Psoas muscle (tissue), 8 donors: ENCODE measurements around the gene GJC2. TPM values are rescaled to one million over a fixed set of nuclear protein-coding genes. Genes with fewer than 3 reads are reported as not detected.
"Not testable (repeated sequence)": the region's sequence is repeated elsewhere in the genome, so short reads cannot be mapped to it uniquely, and the experiment has no call there.

Experiments
- ATAC-seq, 4 donors: fragments of 200-7000 bp; cut with Tn5 transposase; one replicate each; pipeline ENCODE4 v1.9.1; 2020; ENCODE audit warnings: moderate library complexity in 3 of 4, mild to moderate bottlenecking in 2 of 4
- DNase-seq, 2 donors: peaks; one replicate each; pipeline ENCODE4 v3.0.0-alpha.2; 2020
- H3K27ac ChIP-seq: fragments of 200-600 bp; one replicate; pipeline ENCODE4 v1.8.0; 2022
- H3K27me3 ChIP-seq, 3 donors: fragments of 200-600 bp in 1 of 3; one replicate each; pipeline versions ENCODE4 v1.6.1 to v1.8.0; 2013 to 2022; ENCODE audit warnings: low read length in 2 of 3, mild to moderate bottlenecking in 2 of 3, moderate library complexity in 1 of 3; ENCODE audit not compliant: insufficient read depth in 3 of 3
- H3K36me3 ChIP-seq, 2 donors: fragments of 200-600 bp in 1 of 2; one replicate each; pipeline versions ENCODE4 v1.6.1 to v1.8.0; 2013 to 2022; ENCODE audit warnings: low read depth in 1 of 2, mild to moderate bottlenecking in 1 of 2, moderate library complexity in 1 of 2; ENCODE audit not compliant: insufficient read depth in 1 of 2
- H3K4me1 ChIP-seq: fragments of 200-600 bp; one replicate; pipeline ENCODE4 v1.8.0; 2022
- H3K4me3 ChIP-seq: fragments of 200-600 bp; one replicate; pipeline ENCODE4 v1.8.0; 2022; ENCODE audit warnings: mild to moderate bottlenecking
- H3K9me3 ChIP-seq: fragments of 200-600 bp; one replicate; pipeline ENCODE4 v1.8.0; 2022
- WGBS, 3 donors: extraction: QIAGEN DNeasy Blood & Tissue Kit; methylation state at CpG; one replicate each; pipeline versions ENCODE4 v1.1.6 to v1.1.7; 2013; 5-methylcytosine and 5-hydroxymethylcytosine counted together
- intact Hi-C, 2 donors: fragments of 100-400 bp; cut with DNase I; formaldehyde crosslinking; loops; one replicate each; pipeline versions ENCODE4 v1.11.0 to v1.14.2; 2022
- polyA plus RNA-seq, 3 donors: library from polyadenylated mRNA; stranded (reverse); fragments of 200-250 nt; gene quantifications; one replicate each; pipeline ENCODE4 v1.2.3, GENCODE V29; 2013
- total RNA-seq, 4 donors: library from RNA; stranded (reverse); fragmentation: NEBNext Ultra II Directional in 2 of 4; extraction: Animal tissue kit (Norgen Biotek cat#: 25700) in 2 of 4; gene quantifications; one replicate each; pipeline versions ENCODE4 v1.2.1 to v1.2.4, GENCODE V29; 2021 to 2023
- TF ChIP-seq, protein P1 (sequence below): fragments of 200-600 bp; IDR thresholded peaks from one replicate; pipeline ENCODE4 v1.8.0; 2022; ENCODE audit warnings: antibody characterized with exemption
- donor health status: healthy with polysubstance abuse.
- donor health status: DM: no; HTN: no; CAD: no; lungs with moderate emphysema.
- donor health status: Bipolar disorder and iron deficiency.
- donor health status: healthy.
- donor health status: DM: yes; HTN: yes; CAD: no.
- donor health status: DM: no; HTN: no; CAD: no.
- donor health status: DM: no; HTN: no; CAD: no.
- donor health status: DM: yes; HTN: yes; CAD: no.

Gene GJC2
- total and polyA plus RNA-seq, 7 donors = 0.19 to 0.92 (median 0.40) TPM

GRCh38 chr1:228109073-228109961 is 40.4 kb upstream of the GJC2 start, which contains the start of gene MRPL55:
Gene MRPL55 (minus strand): TSS chr1:228109299. CDS start chr1:228108260, 1,039 bp downstream.
- Histone ChIP-seq H3K27me3 (no peaks in the 10 kb centered on the region), H3K4me3 (peak within 1 kb of the TSS; percentile 98), H3K27ac (peak within 1 kb of the TSS; percentile 88), H3K4me1 (peaks cover 21% of the 10 kb centered on the region), H3K36me3 (peaks cover 0 to 22% of the 10 kb centered on the region in 2 donors), H3K9me3 (no peaks in the 10 kb centered on the region)
- 0 to 1% (median 0%) methylated on average over 59 to 66 of the region's 66 CpGs for WGBS, 3 donors
- TF ChIP-seq, protein P1, sequence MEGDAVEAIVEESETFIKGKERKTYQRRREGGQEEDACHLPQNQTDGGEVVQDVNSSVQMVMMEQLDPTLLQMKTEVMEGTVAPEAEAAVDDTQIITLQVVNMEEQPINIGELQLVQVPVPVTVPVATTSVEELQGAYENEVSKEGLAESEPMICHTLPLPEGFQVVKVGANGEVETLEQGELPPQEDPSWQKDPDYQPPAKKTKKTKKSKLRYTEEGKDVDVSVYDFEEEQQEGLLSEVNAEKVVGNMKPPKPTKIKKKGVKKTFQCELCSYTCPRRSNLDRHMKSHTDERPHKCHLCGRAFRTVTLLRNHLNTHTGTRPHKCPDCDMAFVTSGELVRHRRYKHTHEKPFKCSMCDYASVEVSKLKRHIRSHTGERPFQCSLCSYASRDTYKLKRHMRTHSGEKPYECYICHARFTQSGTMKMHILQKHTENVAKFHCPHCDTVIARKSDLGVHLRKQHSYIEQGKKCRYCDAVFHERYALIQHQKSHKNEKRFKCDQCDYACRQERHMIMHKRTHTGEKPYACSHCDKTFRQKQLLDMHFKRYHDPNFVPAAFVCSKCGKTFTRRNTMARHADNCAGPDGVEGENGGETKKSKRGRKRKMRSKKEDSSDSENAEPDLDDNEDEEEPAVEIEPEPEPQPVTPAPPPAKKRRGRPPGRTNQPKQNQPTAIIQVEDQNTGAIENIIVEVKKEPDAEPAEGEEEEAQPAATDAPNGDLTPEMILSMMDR = peak; percentile 9
- DNase-seq = peak; percentile 96 to 99
- intact Hi-C loops = no loop called here
- ATAC-seq = peak; percentile 94 to 97 (median 96)

GRCh38 chr1:228109962-228110488 is 39.7 kb upstream of the GJC2 start:
- H3K4me1 ChIP-seq = peaks cover 16% of the 10 kb centered on the region
- TF ChIP-seq, protein P1 = no peak
- peak overlapping the region; percentile 88 for H3K27ac ChIP-seq
- 25 to 40% (median 30%) methylated on average over 15 of the region's 15 CpGs for WGBS, 3 donors
- intact Hi-C loops = no loop called here
- H3K9me3 ChIP-seq = no peaks in the 10 kb centered on the region
- ATAC-seq (no peak), DNase-seq (no peak)
- H3K27me3 ChIP-seq = no peaks in the 10 kb centered on the region
- peak overlapping the region; percentile 98 for H3K4me3 ChIP-seq
- peaks cover 0 to 22% of the 10 kb centered on the region in 2 donors for H3K36me3 ChIP-seq

DNA sequence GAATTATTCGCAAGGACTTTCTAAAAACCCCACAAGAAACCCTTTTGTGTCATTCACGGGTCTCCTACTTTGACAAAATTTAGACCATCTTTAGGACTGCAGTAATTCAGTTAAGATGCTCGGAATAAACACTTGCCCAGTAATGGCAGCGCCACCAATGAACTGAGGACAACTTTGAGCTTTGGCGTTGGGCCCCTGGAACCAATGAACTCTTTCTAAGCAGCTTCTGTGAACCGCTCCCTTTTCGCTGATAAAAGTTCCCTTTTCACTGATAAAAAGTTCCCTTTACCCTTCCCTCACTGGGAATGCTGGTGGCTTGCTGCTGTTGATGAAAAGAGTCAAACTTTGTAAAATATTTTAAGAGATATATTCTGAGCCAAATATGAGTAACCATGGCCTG is 39.2 kb upstream of the GJC2 start:
- 86 to 92% (median 90%) methylated on average over 7 of the region's 7 CpGs for WGBS, 3 donors
- TF ChIP-seq, protein P1 = no peak
- no peak overlapping the region for H3K4me3 ChIP-seq
- no peak overlapping the region for H3K27ac ChIP-seq
- peaks cover 0 to 22% of the 10 kb centered on the region in 2 donors for H3K36me3 ChIP-seq
- intact Hi-C loops = no loop called here
- ATAC-seq (no peak), DNase-seq (no peak)
- H3K4me1 ChIP-seq = peaks cover 16% of the 10 kb centered on the region
- H3K27me3 ChIP-seq = no peaks in the 10 kb centered on the region
- H3K9me3 ChIP-seq = no peaks in the 10 kb centered on the region

- Histone ChIP-seq H3K4me1 (peaks cover 16% of the 10 kb centered on the region), H3K36me3 (peaks cover 0 to 15% of the 10 kb centered on the region in 2 donors)
- ATAC-seq, DNase-seq, H3K27ac ChIP-seq, H3K27me3 ChIP-seq, intact Hi-C loops, H3K9me3 ChIP-seq, H3K4me3 ChIP-seq: not testable (repeated sequence)
- 96 to 99% (median 97%) methylated on average over 6 of the region's 6 CpGs for WGBS, 3 donors
Measured at GRCh38 chr1:228111315-228111714, 38.4 kb upstream of the GJC2 start.

DNA sequence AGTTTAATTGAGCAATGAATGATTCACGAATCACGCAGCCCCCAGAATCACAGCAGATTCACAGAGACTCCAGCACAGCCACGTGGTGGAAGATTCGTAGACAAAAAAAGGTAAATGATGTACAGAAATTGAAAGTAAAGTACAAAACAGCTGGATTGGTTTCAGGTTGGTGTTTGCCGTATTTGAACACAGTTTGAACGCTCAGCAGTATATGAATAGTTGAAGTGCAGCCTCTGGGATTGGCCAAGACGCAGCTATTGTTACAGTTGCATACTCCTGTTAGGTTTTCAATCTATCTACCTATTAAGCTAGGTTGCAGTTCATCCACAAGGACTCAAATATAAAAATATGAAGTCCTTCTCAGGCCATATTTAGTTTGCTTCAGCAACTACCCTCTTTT is 37.6 kb upstream of the GJC2 start:
- intact Hi-C loops = no loop called here
- 87 to 94% (median 88%) methylated on average over 7 of the region's 7 CpGs for WGBS, 3 donors
- TF ChIP-seq, protein P1 = no peak

More for the DNA sequence above, 37.6 kb upstream of the GJC2 start:
- Histone ChIP-seq H3K4me1 (peaks cover 16% of the 10 kb centered on the region), H3K27ac (no peak overlapping the region), H3K4me3 (no peak overlapping the region), H3K9me3 (no peaks in the 10 kb centered on the region), H3K27me3 (no peaks in the 10 kb centered on the region), H3K36me3 (peaks cover 0 to 7% of the 10 kb centered on the region in 2 donors)
- no peak for DNase-seq
- ATAC-seq = no peak
